ENCODE data around the gene EFCAB7.

Gene EFCAB7

DNA sequence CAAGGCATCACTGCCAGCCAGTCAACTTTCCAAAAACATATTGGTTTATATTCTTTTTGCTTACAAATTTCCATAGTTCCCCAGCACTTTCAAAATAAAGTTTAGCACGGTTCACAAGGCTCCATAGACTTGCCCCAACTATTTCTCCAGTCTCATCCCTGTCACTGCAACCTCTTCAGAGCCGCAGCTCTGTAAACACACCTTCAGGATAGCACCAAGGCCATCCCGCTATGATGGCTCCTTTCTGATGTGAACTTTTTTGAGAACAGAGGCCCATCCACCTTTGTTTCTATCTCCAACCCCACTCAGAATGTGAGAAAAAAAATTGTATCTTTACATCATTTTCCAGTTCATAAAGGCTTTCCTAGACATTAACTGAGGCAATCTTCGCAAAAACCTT lies 96.2 kb downstream of the EFCAB7 start:
- TF ChIP-seq, protein P1, sequence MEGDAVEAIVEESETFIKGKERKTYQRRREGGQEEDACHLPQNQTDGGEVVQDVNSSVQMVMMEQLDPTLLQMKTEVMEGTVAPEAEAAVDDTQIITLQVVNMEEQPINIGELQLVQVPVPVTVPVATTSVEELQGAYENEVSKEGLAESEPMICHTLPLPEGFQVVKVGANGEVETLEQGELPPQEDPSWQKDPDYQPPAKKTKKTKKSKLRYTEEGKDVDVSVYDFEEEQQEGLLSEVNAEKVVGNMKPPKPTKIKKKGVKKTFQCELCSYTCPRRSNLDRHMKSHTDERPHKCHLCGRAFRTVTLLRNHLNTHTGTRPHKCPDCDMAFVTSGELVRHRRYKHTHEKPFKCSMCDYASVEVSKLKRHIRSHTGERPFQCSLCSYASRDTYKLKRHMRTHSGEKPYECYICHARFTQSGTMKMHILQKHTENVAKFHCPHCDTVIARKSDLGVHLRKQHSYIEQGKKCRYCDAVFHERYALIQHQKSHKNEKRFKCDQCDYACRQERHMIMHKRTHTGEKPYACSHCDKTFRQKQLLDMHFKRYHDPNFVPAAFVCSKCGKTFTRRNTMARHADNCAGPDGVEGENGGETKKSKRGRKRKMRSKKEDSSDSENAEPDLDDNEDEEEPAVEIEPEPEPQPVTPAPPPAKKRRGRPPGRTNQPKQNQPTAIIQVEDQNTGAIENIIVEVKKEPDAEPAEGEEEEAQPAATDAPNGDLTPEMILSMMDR (IDR thresholded peaks at IDR 0.05; ENCODE audit: insufficient read depth, low read length, poor library complexity, severe bottlenecking): no peak
- Histone ChIP-seq H3K4me3 (replicated peaks; ENCODE audit: low read depth, low read length) (no peak overlapping the region), H3K36me3 (ENCODE audit: control insufficient read depth, insufficient read depth, low read length) (no peaks in the 10 kb centered on the region), H3K27me3 (replicated peaks; ENCODE audit: control insufficient read depth, insufficient read depth, low read length) (no peaks in the 10 kb centered on the region)
- DNase-seq (ENCODE audit: extremely low read depth, insufficient read length): no peak

DNA sequence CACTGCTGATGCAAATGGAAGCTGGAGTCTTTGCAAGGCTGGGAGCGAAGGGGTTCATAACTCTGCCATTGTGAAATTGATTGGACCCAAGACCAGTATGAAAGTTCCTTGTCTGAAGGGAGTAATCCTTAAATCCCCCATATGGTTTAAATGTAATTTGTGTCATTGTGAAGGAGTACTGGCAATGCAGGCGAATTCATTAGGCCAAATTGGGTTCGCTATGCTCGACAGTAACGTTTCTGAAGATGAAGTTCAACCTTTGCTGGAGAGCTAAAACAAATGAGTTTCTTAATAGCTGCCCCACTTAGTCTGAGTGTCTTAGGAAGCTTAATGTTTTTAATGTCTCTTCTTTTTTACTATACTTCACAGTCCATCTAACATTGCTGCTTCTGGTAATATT lies 97.3 kb downstream of the EFCAB7 start:
- DNase-seq (ENCODE audit: extremely low read depth, insufficient read length): no peak
- TF ChIP-seq, protein P1 (IDR thresholded peaks at IDR 0.05; ENCODE audit: insufficient read depth, low read length, poor library complexity, severe bottlenecking): no peak

DNA sequence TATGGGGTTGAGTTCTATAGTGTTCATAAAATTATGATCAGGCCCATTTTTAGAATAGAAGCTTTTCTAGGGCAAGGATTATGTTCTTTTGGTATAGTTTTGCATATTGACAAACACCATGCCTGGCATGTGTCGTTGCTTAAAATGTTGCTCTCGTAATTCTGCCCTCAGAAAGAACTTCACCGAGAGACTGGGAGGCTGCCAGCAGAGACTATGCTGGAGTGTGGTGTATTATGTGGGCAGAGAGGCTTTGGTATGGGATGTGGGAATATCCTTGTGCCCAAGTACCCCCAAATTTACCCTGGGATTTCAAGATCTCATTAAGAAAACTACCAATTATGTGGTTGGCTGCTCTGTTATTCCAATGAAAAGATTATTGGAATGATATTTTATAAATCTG lies 97.8 kb downstream of the EFCAB7 start:
- Histone ChIP-seq H3K36me3 (ENCODE audit: control insufficient read depth, insufficient read depth, low read length) (no peaks in the 10 kb centered on the region), H3K4me3 (replicated peaks; ENCODE audit: low read depth, low read length) (no peak overlapping the region), H3K27me3 (replicated peaks; ENCODE audit: control insufficient read depth, insufficient read depth, low read length) (no peaks in the 10 kb centered on the region)
- TF ChIP-seq, protein P1 (IDR thresholded peaks at IDR 0.05; ENCODE audit: insufficient read depth, low read length, poor library complexity, severe bottlenecking): no peak
- no peak for DNase-seq (ENCODE audit: extremely low read depth, insufficient read length)

More for the DNA sequence above, 97.3 kb downstream of the EFCAB7 start:
- Histone ChIP-seq H3K27me3 (replicated peaks; ENCODE audit: control insufficient read depth, insufficient read depth, low read length) (no peaks in the 10 kb centered on the region), H3K36me3 (ENCODE audit: control insufficient read depth, insufficient read depth, low read length) (no peaks in the 10 kb centered on the region), H3K4me3 (replicated peaks; ENCODE audit: low read depth, low read length) (no peak overlapping the region)

DNA sequence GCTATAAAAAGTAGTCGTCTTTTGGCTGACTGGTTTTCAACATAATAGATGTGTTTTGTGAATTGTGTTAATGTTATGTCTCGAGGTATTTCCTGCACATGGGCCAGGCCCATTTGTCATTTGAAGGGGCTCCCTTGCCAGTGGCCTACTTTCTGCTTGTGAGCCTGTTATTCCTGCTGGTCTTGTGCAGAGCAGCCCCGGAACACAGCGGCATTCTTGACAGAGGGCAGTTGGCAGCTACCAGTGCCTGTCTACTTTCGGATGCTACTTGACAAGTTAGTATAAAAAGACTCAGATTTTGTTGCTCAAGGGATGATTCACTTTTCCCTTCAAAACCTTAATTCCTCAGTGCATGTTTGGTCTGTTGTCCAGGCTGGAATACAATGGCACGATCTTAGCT lies 98.4 kb downstream of the EFCAB7 start:
- no peak for DNase-seq (ENCODE audit: extremely low read depth, insufficient read length)
- no peaks in the 10 kb centered on the region for H3K27me3 ChIP-seq (replicated peaks; ENCODE audit: control insufficient read depth, insufficient read depth, low read length)
- no peak overlapping the region for H3K4me3 ChIP-seq (replicated peaks; ENCODE audit: low read depth, low read length)
- TF ChIP-seq, protein P1 (IDR thresholded peaks at IDR 0.05; ENCODE audit: insufficient read depth, low read length, poor library complexity, severe bottlenecking): no peak
- no peaks in the 10 kb centered on the region for H3K36me3 ChIP-seq (ENCODE audit: control insufficient read depth, insufficient read depth, low read length)
